T-helper 9 cell (primary cell): Measurements from ENCODE around the gene RNGTT.
"Not testable (repeated sequence)": the region's sequence is repeated elsewhere in the genome, so short reads cannot be mapped to it uniquely, and the experiment has no call there.

ENCODE experiments used
- DNase-seq: peaks from one replicate; pipeline ENCODE4 v3.0.0-alpha.2; 2020

Gene RNGTT

DNA sequence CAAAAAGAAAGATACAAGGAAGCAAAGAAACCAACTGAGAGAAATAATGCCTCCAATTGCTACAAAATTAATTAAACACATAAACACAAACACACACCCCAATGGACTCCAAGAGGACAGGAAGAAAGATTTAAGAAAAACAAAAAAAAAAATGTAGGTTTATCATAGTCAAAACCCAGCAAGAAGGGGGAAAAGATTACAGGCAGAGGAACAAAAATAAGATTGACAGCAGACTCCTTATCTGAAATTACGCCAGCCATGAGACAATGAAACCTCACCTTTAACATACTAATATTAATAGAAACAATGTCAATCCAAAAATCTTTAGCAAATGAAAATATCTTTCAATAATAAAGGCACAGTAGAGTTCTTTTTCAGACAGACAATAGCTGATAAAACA, 155.8 kb downstream of the RNGTT start:
- DNase-seq = no peak

DNA sequence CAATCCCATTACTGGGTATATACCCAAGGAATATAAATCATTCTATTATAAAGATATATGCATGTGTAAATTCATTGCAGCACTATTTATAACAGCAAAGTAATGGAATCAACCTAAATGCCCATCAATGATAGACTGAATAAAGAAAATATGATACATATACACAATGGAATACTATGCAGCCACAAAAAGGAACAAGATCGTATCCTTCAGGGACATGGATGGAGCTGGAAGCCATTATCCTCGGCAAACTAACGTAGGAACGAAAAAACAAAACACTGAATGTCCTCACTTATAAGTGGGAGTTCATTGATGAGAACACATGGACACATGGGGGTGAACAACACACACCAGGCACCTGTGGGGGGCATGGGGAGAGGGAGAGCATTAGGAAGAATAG, 156.7 kb downstream of the RNGTT start:
- no peak for DNase-seq

DNA sequence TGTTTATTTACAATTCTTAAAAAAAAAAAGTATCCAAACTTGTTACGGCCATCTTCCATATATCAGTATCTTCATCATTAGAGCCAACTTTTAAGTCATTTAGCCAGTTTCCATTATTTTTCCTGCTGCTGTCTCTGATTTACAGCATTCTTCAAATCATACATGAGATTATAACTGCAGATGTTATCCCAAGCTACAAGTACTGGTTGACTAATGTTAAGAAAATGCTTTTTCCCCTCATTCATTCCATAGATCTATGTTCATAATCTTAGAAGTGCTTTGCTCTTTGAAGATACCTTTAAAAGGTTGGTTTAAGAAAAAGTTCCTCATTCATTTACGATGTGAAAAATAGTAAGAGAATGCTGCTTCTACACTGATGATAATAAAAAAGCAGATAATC, 158.7 kb downstream of the RNGTT start:
- no peak for DNase-seq

DNA sequence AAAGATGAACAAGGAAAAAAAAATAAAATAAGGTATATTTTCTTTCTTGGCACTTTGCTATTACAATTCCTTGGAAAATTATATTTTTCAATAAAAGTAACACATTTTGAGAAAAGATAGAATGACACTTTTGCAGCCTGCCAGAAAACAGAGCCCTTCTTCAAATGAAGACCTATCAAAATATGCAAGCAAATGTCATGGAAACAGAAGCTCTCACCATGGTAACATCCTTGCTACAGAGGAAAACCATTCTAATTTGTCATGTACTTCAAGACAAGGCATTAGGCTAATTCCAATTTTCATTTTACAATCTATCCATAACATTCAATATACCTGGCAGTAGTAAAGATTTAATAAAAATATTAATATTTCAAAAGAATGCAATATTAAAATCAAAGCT, 177.9 kb downstream of the RNGTT start:
- no peak for DNase-seq

DNA sequence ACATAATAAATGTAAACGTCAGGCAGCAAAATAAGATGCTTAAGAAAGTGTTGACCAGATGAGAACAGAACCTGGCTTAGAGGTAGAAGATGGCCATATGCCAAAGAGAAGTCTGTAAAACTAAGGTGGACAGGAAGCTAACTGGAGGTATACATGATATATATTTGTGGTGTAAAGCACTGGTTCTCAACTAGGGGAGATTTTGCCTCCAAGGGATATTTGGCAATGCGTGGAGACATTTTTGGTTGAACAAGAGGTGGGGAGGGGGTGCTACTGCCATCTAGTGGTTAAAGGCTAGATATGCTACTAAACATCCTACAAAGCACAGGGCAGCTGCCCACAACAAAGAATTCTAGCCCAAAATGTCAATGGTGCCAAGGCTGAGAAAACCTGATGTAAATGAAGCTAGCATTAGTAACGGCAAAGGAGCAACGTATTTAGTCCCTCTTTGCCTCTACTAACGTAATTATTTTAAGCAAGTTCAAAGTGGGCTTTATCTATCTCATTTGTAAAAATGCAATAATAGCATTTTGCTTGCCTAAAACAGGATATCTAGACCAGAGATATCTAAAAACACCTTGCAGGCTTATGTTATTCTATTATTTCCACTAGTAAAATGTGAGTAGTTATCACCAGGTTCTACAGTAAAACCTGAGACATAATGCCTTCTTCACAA, 182.6 kb downstream of the RNGTT start:
- peak; percentile 11 for DNase-seq

DNA sequence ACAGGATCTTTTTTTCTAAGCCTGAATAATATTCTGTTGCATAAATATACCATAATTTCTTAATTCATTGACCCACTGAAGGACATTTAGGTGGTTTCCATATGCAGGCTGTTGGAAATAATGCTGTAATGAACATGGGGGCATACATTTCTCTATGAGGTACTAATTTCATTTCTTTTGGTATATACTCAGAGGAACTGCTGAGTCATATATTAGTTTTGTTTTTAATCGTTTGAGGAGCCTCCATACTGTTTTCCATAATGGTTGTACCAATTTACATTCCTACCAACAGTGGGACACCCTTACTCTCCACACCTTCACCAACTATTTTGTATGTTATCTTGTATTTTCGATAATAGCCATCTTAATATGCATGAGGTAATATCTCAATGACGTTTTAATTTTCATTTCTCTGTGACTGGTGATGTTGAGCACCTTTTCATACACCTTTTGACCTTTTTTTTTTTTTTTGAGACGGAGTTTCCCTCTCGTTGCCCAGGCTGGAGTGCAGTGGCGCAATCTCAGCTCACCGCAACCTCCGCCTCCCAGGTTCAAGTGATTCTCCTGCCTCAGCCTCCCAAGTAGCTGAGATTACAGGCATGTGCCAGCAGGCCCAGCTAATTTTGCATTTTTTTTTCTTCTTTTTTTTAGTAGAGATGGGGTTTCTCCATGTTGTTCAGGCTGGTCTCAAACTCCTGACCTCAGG, 187.4 kb downstream of the RNGTT start:
- DNase-seq = no peak

DNA sequence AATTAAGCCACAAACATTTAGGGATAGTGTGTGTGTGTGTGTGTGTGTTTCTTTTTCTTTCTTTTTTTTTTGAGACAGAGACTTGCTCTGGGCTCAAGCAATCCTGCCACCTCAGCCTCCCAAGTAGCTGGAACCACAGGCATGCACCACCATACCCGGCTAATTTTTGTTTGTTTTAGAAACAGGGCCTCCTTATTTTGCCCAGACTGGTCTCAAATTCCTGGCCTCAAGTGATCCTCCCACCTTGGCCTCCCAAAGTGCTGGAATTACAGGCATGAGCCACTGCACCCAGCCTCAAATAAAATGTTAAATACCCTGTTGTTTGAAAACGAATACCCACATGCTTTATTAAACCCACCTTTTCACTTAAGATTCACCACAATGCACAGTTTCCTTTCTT, 195.3 kb downstream of the RNGTT start:
- not testable (repeated sequence) for DNase-seq

DNA sequence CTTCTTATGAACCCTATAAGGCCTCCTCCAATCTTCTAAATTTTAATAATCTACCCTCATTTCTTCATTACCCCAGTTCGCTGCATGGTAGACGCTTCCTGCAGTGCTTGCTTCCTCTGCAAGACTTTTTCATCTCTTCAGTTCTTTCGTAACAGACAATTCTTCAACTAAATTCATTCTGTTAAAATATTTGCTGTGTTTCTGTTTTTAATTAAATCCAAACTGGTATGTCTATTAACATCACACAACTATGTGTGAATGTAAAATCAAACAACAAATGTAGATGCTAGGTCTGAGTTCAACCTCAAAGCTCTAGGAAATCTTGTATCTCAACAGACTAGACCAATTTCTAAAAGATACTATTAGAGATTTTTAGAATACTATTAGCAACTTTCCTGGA, 199.3 kb downstream of the RNGTT start:
- no peak for DNase-seq

DNA sequence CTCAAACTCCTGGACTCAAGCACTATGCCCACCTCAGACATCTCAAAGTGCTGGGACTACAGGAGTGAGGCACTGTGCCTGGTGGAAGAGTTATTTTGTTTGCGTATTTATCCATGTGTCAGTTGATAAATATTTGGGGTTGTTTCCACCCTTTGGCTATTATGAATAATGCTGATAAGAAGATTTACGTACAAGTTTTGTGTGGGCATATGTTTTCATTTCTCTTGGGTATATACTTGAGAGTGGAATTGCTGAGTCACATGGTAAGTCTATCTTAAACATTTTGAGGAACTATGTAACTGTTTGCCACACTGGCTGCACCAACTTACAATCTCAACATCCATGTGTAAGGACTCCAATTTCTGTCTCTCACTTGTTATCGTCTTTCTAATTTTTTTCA, 200.3 kb downstream of the RNGTT start:
- DNase-seq = no peak

DNA sequence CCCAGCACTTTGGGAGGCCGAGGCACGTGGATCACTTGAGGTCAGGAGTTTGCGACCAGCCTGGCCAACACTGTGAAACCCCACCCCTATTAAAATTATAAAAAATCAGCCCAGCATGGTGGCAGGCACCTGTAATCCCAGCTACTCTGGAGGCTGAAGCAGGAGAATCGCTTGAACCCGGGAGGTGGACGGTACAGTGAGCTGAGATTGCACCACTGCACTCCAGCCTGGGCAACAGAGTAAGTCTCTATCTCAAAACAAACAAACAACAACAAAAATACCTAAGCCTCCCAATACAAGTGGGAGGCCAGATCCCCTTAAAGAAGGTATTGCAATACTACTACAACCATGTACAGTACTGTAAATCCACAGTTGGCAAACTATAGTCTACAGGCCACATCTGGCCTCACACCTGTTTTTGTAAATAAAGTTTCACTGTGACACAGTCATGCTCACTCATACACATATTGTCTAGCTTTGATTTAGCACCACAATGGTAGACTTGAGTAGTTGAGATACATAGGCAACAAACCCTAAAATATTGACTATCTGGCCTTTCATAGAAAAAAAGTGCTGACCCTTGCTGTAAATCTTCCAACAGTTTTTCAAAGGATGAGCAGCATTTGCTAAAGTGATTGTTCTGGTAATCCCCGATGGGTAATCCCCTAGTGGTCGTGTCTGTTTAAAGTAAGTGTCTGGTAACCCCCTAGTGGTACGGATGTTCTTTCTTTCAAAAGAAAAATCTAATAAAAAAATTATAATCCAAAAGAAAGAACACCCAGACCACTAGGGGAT, 202.0 kb downstream of the RNGTT start:
- DNase-seq = no peak

DNA sequence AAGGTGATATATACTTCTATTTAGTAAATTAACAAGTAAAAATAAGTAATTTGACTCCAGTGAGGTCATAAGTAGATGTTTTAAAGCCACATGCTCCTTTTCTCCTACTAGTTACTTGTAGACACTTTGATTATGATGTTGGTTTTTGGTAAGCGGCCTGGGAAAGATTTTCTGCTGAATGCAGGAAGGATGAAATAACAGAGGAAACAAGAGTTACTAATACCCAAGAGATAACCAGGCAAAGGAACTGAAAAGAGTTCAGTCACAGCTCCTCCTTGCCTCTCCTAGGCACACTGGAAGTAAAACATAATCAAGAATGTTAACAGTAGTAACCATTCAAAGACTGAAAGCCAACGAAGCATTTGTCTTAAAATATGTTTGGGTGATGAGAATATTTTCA, 203.3 kb downstream of the RNGTT start:
- DNase-seq = no peak

DNA sequence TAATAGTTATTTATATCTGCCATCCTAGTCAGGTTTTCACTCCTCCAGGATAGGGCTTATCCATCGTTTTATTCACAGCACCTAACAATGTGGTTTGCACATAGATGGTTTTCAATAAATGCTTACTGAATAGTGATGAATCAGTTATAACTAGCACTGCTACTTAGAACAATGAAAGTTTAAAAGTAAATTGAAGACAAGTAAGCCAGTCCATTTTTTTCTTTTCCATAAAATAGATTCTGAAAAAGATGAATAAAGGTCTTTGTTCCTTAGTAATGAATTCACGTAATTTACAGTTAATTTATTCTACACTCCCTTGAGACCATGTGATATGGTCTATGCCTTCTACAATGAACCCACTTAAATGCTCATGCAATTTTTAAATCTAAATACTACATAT, 212.5 kb downstream of the RNGTT start:
- DNase-seq = no peak

DNA sequence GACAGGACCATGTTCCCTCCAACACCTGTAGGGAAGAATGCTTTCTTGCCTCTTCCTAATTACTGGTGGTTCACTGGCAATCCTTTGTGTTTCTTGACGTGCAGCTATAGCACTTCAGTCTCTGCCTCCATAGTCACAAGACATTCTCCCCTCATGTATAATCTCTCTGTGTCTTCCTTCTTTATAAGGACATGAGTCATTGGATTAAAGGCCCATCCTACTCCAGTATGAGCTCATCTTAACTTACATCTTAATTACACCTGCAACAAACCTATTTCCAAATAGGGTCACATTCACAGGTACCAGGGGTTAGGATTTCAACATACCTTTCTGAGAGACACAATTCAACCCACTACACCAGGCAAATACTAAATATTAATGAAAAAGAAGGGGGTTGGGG, 213.6 kb downstream of the RNGTT start:
- no peak for DNase-seq

DNA sequence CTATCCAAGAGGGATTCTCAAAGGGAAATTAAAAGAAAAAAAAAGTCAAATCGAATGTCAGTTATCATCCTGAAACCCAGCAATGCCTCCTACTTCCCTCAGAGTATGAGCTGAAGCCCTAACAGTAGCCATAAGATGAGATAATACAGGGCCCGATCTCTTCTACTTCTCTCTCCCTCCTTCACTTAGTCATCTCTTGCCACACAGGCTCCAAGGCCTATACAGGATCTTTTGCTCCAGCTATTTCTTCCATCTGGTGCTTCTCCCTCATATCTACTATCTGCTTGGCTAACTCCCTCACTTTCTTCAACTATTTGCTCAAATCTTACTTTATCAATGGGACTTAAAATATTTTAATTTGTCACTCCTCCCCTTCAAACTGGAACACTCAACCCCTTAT, 215.3 kb downstream of the RNGTT start:
- no peak for DNase-seq

DNA sequence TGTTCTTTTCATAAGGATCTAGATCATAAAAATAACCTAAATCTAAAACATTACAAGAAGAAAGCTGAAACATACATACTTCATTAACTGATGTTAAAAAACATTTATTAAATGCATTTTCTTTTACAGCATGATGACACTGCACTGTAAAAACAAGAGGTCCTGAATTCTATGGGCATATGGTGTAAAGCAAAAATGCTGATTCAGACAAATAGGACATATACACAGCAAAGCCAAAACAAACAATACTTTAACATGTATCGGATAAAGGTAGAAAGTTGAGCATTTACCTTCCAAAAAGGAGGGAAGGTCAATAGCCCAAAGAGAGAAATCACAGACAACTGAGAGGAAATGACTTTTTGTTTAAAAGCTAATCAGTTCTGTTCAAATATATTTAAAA, 221.5 kb downstream of the RNGTT start:
- DNase-seq = no peak

DNA sequence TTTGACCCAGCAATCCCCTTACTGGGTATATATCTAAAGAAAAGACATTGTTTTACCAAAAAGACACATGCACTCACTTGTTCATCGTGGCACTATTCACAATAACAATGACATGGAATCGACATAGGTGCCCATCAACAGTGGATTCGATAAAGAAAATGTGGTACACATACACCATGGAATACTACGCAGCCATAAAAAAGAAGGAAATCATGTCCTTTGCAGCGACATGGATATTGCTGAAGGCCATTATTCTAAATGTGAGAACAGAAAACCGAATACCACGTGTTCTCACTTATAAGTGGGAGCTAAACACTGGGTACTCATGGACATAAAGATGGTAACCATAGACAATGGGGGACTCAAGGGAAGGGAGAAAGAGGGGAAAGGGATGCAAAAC, 222.3 kb downstream of the RNGTT start:
- no peak for DNase-seq

DNA sequence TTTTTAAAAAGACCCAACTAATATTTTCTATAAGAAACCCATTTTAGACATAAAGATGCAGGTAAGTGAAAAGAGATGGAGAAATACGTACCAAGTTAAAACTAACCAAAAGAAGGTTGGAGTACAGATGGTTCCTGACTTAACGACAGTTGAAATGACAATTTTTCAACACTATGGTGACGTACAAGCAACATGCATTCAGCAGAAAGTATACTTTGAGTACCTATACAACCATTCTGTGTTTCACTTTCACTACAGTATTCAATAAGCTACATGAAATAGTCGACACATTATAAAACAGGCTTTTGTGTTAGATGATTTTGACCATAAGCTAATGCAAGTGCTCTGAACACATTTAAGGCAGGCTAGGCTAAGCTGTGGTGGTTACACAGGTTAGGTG, 228.9 kb downstream of the RNGTT start:
- no peak for DNase-seq

DNA sequence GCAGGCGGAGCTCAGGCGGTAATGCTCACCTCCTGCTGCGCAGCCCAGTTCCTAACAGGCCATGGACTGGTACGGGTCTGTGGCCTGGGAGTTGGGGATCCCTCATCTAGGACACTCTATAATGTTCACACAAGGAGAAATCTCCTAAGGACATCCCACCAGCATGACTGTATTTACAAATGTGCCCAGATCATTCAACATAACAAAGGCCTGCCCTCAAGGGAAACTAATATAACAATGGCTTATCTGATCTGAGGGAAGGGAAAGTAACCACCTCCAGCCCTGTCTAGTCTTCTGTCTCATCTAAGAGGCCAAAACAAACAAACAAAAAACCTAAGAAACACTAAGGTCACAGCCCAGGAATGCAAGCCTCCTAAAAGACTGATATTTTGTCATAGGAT, 232.8 kb downstream of the RNGTT start:
- DNase-seq = no peak

DNA sequence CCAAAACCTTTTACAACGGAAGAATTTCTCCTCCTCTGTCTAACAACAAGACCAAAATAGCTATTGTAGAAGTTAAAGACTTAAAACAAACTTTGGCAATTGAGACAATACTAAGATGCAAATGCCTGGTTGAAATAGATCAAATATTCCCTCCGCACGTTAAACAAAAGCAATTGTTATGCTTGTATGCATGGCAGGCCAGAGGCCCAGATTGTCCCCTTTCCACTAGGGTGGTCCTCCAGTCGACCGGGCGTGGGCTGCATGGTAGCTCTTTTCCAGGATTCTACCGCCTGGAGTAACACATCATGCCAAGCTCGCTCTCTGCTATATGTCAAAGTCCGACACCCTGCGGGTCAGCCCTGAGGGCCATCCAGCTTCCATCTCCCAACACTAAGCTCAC, 234.7 kb downstream of the RNGTT start:
- DNase-seq = no peak

DNA sequence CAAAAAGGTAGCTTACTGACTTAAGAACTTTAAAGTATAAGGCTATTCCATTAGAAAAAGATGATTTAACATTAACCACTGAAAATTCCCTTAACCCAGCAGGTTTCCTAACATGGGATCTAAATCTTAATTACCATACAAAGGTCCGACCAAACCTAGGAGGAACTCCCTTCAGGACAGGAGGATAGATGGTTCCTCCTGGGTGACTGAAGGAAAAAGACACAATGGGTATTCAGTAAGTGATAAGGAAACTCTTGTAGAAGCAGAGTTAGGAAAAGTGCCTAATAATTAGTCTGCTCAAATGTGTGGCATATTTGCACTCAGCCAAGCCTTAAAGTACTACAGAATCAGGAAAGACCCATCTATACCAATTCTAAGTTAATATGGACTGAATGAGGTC, 237.0 kb downstream of the RNGTT start:
- DNase-seq = not testable (repeated sequence)

DNA sequence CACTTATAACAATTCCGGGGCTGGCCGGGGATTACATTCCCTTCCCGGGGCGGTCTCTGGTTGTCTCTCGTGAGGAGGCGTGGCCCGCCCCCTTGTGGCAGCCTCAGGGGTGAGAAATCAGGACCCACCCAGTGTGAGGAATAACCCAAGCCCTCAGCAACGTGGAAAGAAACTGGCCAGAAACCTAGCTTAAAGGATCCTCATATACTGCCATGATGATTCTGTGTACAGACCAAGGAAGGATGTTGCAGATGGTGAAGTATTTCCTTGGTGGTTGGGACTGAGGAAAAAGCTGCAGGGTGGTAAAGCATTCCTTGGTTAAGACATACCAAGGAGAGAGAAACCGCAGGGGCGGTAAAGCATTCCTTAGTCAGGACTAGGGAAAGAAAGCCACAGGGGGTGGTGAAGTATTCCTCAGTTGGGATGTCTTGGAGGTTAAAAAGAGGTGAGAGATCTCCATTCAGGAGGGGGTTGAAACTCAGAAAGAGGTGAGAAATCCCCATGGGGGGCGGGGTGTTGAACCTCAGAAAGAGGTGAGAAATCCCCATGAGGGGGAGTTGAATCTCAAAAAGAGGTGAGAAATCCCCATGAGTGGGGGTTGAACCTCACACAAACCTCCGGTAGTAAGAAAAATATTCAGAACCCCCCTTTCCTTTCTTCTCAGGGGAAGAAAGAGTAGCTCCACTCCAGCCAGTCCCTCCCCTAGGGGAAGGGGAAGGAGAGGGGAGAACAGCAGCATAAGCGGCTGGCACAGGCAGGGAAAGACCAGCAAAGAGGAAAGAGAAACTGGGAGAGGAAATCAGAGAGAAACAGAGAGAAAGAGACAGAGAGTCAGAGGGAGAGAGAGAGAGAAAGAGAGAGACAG, 238.1 kb downstream of the RNGTT start:
- DNase-seq = no peak

DNA sequence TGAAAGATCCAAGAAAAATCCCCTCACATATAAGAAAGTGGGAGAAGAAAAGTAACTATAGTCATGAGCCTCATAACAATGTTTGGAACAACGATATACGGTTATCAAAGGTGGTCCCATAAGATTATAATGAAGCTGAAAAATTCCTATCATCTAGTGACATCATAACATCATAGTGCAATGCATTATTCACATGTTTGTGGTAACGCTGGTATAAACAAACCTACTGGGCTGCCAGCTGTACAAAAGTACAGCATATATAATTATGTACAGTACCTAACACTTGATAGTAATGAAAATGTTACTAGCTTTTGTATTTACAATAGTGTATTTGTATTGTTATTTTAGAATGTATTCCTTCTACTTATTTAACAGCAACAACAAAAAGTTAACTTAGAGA, 240.7 kb downstream of the RNGTT start:
- DNase-seq = no peak

DNA sequence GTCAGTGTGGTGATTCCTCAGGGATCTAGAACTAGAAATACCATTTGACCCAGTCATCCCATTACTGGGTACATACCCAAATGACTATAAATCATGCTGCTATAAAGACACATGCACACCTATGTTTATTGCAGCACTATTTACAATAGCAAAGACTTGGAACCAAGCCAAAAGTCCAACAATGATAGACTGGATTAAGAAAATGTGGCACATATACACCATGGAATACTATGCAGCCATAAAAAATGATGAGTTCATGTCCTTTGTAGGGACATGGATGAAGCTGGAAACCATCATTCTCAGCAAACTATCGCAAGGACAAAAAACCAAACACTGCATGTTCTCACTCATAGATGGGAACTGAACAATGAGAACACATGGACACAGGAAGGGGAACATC, 247.0 kb downstream of the RNGTT start:
- not testable (repeated sequence) for DNase-seq
